Type B pancreatic cell (in vitro differentiated cells): Measurements from ENCODE around the gene FOXJ1. TPM values are rescaled to one million over a fixed set of nuclear protein-coding genes. Genes with fewer than 3 reads are reported as not detected.

ENCODE experiments used
- DNase-seq: peaks from one replicate; pipeline ENCODE4 v3.0.0; 2021; ENCODE audit warnings: mixed read lengths; ENCODE audit not compliant: unreplicated experiment; ENCODE audit errors: extremely low spot score
- H3K27ac Mint-ChIP-seq: 2 replicates; pipeline ENCODE4 v1.8.0; 2021; ENCODE audit warnings: mild to moderate bottlenecking, mixed read lengths
- H3K27me3 Mint-ChIP-seq: 2 replicates; pipeline ENCODE4 v1.8.0; 2021; ENCODE audit warnings: mixed read lengths
- H3K36me3 Mint-ChIP-seq: 2 replicates; pipeline ENCODE4 v1.8.0; 2021; ENCODE audit warnings: mixed read lengths
- H3K4me1 Mint-ChIP-seq: one replicate; pipeline ENCODE4 v1.8.0; 2021; ENCODE audit warnings: mixed read lengths; ENCODE audit not compliant: unreplicated experiment
- H3K4me3 Mint-ChIP-seq: 2 replicates; pipeline ENCODE4 v1.8.0; 2021; ENCODE audit warnings: mild to moderate bottlenecking, mixed read lengths
- H3K9me3 Mint-ChIP-seq: 2 replicates; pipeline ENCODE4 v1.8.0; 2021; ENCODE audit warnings: mixed read lengths
- total RNA-seq: library from RNA; stranded (reverse); gene quantifications from 2 replicates; pipeline ENCODE4 v1.2.1, GENCODE V29; 2021; ENCODE audit warnings: low replicate concordance
- TF ChIP-seq, protein P1 (sequence below): fragments of 200-600 bp; sonication (generic); conservative IDR thresholded peaks from 2 replicates; pipeline ENCODE4 v1.5.0; 2021; ENCODE audit warnings: antibody characterized with exemption, mild to moderate bottlenecking

FOXJ1 gene
- total RNA-seq, 1 donor from 2014 or later = 18.2 TPM

DNA sequence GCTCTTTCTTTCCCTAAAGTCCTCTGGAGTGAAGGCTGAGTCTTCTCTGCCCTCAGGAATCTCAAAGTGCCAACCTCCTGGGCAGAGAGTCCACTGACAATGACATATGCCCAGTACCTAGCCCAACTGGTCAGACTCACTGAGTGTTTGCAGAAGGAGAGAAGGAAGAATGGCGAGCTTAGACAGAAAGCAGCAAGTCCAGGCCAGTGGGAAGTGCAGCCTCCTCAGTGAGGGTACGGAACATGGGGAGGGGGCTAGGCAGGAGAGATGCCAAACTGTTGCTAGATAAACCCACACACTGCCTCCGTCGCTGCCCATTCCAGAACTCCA, 38.1 kb downstream of the FOXJ1 start:
- Mint-ChIP-seq H3K27ac (peak overlapping the region; percentile 93), H3K36me3 (peaks cover 12% of the 10 kb centered on the region), H3K4me1 (peaks cover 16% of the 10 kb centered on the region), H3K4me3 (peak overlapping the region; percentile 93), H3K27me3 (no peaks in the 10 kb centered on the region), H3K9me3 (no peaks in the 10 kb centered on the region)
- no peak for DNase-seq
- TF ChIP-seq, protein P1, sequence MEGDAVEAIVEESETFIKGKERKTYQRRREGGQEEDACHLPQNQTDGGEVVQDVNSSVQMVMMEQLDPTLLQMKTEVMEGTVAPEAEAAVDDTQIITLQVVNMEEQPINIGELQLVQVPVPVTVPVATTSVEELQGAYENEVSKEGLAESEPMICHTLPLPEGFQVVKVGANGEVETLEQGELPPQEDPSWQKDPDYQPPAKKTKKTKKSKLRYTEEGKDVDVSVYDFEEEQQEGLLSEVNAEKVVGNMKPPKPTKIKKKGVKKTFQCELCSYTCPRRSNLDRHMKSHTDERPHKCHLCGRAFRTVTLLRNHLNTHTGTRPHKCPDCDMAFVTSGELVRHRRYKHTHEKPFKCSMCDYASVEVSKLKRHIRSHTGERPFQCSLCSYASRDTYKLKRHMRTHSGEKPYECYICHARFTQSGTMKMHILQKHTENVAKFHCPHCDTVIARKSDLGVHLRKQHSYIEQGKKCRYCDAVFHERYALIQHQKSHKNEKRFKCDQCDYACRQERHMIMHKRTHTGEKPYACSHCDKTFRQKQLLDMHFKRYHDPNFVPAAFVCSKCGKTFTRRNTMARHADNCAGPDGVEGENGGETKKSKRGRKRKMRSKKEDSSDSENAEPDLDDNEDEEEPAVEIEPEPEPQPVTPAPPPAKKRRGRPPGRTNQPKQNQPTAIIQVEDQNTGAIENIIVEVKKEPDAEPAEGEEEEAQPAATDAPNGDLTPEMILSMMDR = no peak

DNA sequence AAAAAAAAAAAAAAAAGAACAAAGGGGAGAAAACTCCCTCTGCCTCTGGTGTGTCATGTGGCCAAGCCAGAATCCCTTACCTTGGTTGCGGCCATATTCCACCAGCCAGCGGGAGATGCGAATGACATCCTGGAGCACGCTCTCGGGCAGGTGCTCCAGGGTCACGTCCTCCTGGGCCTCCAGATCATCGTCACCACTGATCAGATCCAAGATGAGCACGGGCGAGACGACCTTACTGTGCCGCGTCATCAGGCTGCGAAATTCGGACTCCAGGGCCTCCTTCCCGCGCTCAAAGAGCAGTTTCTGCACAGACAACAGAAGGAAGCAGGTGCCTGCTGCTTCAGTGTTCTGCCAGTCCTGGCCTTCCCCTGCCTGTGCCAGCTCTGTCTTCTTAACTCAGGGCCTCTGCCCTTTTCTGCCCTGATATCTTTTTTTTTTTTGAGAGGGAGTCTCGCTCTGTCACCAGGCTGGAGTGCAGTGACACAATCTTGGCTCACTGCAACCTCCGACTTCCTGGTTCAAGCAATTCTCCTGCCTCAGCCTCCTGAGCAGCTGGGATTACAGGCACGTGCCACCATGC, 43.2 kb downstream of the FOXJ1 start:
- DNase-seq = no peak
- H3K27me3 Mint-ChIP-seq = no peaks in the 10 kb centered on the region
- no peaks in the 10 kb centered on the region for H3K4me1 Mint-ChIP-seq
- H3K9me3 Mint-ChIP-seq = no peaks in the 10 kb centered on the region
- TF ChIP-seq, protein P1 = no peak
- H3K27ac Mint-ChIP-seq = no peak overlapping the region
- H3K4me3 Mint-ChIP-seq = no peak overlapping the region
- H3K36me3 Mint-ChIP-seq = peaks cover 17% of the 10 kb centered on the region

DNA sequence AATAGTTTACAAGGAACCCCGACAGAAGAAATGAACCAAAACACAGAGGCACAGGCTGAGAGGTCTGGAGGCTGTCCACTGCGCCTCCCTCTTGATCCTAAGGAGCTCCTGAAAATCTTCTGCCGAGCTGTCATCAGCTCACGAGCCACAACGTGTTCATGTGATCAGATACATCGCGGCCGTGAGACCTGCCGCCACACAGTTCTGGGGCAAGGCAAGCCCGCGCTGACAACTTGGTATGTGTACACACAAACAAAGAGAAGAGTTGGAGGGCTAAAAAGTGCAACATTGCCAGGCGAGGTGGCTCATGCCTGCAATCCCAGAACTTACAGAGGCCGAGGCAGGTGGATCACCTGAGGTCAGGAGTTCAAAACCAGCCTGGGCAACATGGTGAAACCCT, 45.1 kb downstream of the FOXJ1 start:
- H3K36me3 Mint-ChIP-seq = peaks cover 14% of the 10 kb centered on the region

DNA sequence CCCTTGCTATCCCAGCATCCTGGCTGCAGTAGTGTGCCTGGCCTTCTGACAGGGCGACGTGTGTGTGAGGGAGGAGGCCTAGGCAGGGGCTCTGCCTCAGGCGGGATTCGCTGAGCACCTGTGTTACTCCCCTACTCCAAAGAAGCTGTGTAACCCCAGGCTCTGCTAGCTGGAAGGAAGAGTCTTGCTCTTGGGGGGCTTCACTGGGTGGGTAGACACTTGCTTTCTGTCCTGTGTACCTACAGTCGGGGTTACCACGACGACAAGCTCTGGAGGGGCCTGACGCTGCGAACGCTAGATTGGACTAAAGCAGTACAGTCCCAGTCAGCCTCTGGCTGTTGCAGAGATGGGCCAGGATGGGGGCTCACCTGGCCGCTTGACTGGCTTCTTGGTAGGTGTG, 47.0 kb downstream of the FOXJ1 start:
- no peak for DNase-seq
- Mint-ChIP-seq H3K27ac (no peak overlapping the region), H3K27me3 (no peaks in the 10 kb centered on the region), H3K4me1 (no peaks in the 10 kb centered on the region), H3K4me3 (no peak overlapping the region), H3K9me3 (no peaks in the 10 kb centered on the region), H3K36me3 (peaks cover 6% of the 10 kb centered on the region)
- TF ChIP-seq, protein P1 = no peak

More for the DNA sequence above, 45.1 kb downstream of the FOXJ1 start:
- TF ChIP-seq, protein P1 = no peak
- Mint-ChIP-seq H3K9me3 (no peaks in the 10 kb centered on the region), H3K4me3 (no peak overlapping the region), H3K4me1 (no peaks in the 10 kb centered on the region), H3K27me3 (no peaks in the 10 kb centered on the region), H3K27ac (no peak overlapping the region)
- no peak for DNase-seq

DNA sequence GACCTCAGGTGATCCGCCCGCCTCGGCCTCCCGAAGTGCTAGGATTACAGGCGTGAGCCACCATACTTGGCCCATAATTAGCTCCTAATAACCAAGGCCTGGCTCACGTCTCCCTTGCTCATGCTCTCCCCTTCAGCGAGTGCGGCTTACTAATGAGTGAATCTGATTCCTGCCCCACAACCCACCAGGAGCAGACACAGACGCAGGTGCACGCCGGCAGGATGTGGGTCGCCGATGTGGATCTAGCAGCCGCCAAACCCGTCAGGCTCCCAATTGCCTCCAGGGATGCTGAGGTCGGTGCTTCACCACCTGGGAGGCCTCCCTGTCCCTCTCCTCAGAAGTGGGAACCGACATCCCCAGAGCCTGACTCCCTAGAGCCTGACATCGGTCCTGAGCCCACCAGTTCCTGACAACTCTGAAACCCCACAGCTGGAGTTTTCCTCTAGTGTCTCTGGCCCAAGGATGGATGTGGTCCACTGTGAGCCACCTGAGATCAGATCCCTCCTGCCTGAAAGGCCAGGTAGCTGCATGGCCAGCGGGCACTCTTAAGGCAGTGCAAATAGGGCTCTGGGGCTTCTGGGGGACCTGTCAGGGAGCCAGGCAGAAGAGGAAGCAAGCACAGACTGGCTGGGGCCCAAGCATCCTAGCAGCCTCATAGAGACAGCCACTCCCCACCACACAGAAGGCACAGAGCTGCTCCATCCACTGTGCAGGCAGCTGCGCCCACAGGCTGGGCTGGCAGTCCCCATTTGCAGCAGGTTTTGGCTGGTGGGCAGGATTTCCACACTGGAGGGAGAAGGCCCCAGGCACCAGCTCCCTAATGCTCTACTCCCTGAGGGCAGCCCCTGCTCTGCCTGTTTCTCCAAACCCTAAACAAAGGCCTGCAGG, 48.3 kb downstream of the FOXJ1 start:
- Mint-ChIP-seq H3K4me3 (no peak overlapping the region), H3K27me3 (no peaks in the 10 kb centered on the region), H3K9me3 (no peaks in the 10 kb centered on the region), H3K4me1 (no peaks in the 10 kb centered on the region), H3K36me3 (peaks cover 6% of the 10 kb centered on the region), H3K27ac (no peak overlapping the region)
- TF ChIP-seq, protein P1 = no peak
- DNase-seq = no peak
